CD4-positive, alpha-beta T cell treated with Interleukin-15 for 1 hour (primary cell): ENCODE results near the gene ST7.
"Not testable (repeated sequence)": the region's sequence is repeated elsewhere in the genome, so short reads cannot be mapped to it uniquely, and the experiment has no call there.

Experiments
- DNase-seq: peaks from one replicate; pipeline ENCODE4 v3.0.0-alpha.2; 2020

ST7 gene

GRCh38 chr7:117011419-117012260 is 58.3 kb downstream of the ST7 start:
- no peak for DNase-seq

GRCh38 chr7:117012284-117012683 is 59.0 kb downstream of the ST7 start:
- DNase-seq, result no peak

- no peak for DNase-seq
Observed at GRCh38 chr7:117012696-117013095, 59.4 kb downstream of the ST7 start.

GRCh38 chr7:117014099-117014656 is 60.9 kb downstream of the ST7 start:
- no peak for DNase-seq

- peak; percentile 20 for DNase-seq
Observed at GRCh38 chr7:117014673-117015133, 61.4 kb downstream of the ST7 start.

- DNase-seq, result no peak
Observed at GRCh38 chr7:117015258-117016184, 62.2 kb downstream of the ST7 start.

GRCh38 chr7:117017017-117017451 is 63.7 kb downstream of the ST7 start:
- no peak for DNase-seq

- no peak for DNase-seq
Observed at GRCh38 chr7:117017702-117018266, 64.5 kb downstream of the ST7 start.

- DNase-seq, result no peak
Observed at GRCh38 chr7:117018713-117019112, 65.4 kb downstream of the ST7 start.

GRCh38 chr7:117019287-117019686 is 66.0 kb downstream of the ST7 start:
- DNase-seq, result no peak

- no peak for DNase-seq
Observed at GRCh38 chr7:117019786-117020590, 66.7 kb downstream of the ST7 start.

- DNase-seq, result no peak
Observed at GRCh38 chr7:117020591-117020973, 67.3 kb downstream of the ST7 start.

- no peak for DNase-seq
Observed at GRCh38 chr7:117021366-117021765, 68.1 kb downstream of the ST7 start.

- no peak for DNase-seq
Observed at GRCh38 chr7:117021986-117022385, 68.7 kb downstream of the ST7 start.

- no peak for DNase-seq
Observed at GRCh38 chr7:117023325-117023854, 70.1 kb downstream of the ST7 start.

GRCh38 chr7:117024811-117025210 is 71.5 kb downstream of the ST7 start:
- DNase-seq, result no peak

- no peak for DNase-seq
Observed at GRCh38 chr7:117025891-117026290, 72.6 kb downstream of the ST7 start.

- not testable (repeated sequence) for DNase-seq
Observed at GRCh38 chr7:117030346-117030745, 77.0 kb downstream of the ST7 start.

GRCh38 chr7:117030793-117031192 is 77.5 kb downstream of the ST7 start:
- DNase-seq, result not testable (repeated sequence)

GRCh38 chr7:117032810-117033209 is 79.5 kb downstream of the ST7 start:
- DNase-seq, result no peak

- DNase-seq, result no peak
Observed at GRCh38 chr7:117034851-117035464, 81.7 kb downstream of the ST7 start.
